Hepatocyte (in vitro differentiated cells): ENCODE data around the gene OR6M1. TPM values are rescaled to one million over a fixed set of nuclear protein-coding genes. Genes with fewer than 3 reads are reported as not detected.

Experiments
- polyA plus RNA-seq: library from polyadenylated mRNA; unstranded; fragments of >200 nt; fragmentation: Nextera tagmentation; extraction: Ambion mirVana; gene quantifications from 2 replicates; pipeline ENCODE4 v1.2.1, GENCODE V29; 2016
- small RNA-seq: library from RNA; depleted of rRNA; stranded (forward); fragments of <200 nt; gene quantifications from one replicate; pipeline ENCODE3, GENCODE V24; 2014
- total RNA-seq: library from RNA; depleted of rRNA; stranded (reverse); fragments of >200 nt; gene quantifications from 2 replicates; pipeline ENCODE4 v1.2.3, GENCODE V29; 2014

The OR6M1 gene
- total and polyA plus RNA-seq, 2 experiments from 2014 or later = not detected

Small RNA genes within 50 kb of the gene (small RNA-seq; reads per million reads assigned to genes)
- gene RNU1-21P = not detected

Other genes starting within 250 kb of the OR6M1 start
- 1.6 and 1.8 TPM in 2 replicates for gene SCN3B, start 151.7 kb downstream of the OR6M1 start, total RNA-seq
- 0.30 and 1.3 TPM in 2 replicates for gene SCN3B, start 151.7 kb downstream of the OR6M1 start, polyA plus RNA-seq
- 5.7 and 9.0 TPM in 2 replicates for gene ZNF202, start 64.7 kb downstream of the OR6M1 start, total RNA-seq
- 7.1 and 8.4 TPM in 2 replicates for gene ZNF202, start 64.7 kb downstream of the OR6M1 start, polyA plus RNA-seq
- not detected in 2 replicates for gene OR6X1, start 51.8 kb downstream of the OR6M1 start, total RNA-seq
- not detected in 2 replicates for gene OR6X1, start 51.8 kb downstream of the OR6M1 start, polyA plus RNA-seq
- gene TMEM225, start 79.3 kb upstream of the OR6M1 start, total RNA-seq = not detected in 2 replicates
- gene TMEM225, start 79.3 kb upstream of the OR6M1 start, polyA plus RNA-seq = 0.13 TPM in 1 of 2 replicates, not detected in the other
- 0.90 and 1.1 TPM in 2 replicates for gene OR8D4, start 95.8 kb upstream of the OR6M1 start, total RNA-seq
- 0.54 TPM in 1 of 2 replicates, not detected in the other for gene OR8D4, start 95.8 kb upstream of the OR6M1 start, polyA plus RNA-seq
- gene OR4D5, start 133.3 kb upstream of the OR6M1 start, total RNA-seq = 0.32 and 0.77 TPM in 2 replicates
- not detected in 2 replicates for gene OR4D5, start 133.3 kb upstream of the OR6M1 start, polyA plus RNA-seq
- not detected in 2 replicates for gene OR6T1, start 137.5 kb upstream of the OR6M1 start, total RNA-seq
- not detected in 2 replicates for gene OR6T1, start 137.5 kb upstream of the OR6M1 start, polyA plus RNA-seq
- gene OR10S1, start 171.4 kb upstream of the OR6M1 start, total RNA-seq = not detected in 2 replicates
- not detected in 2 replicates for gene OR10S1, start 171.4 kb upstream of the OR6M1 start, polyA plus RNA-seq
- not detected in 2 replicates for gene OR10G6, start 188.8 kb upstream of the OR6M1 start, total RNA-seq
- not detected in 2 replicates for gene OR10G6, start 188.8 kb upstream of the OR6M1 start, polyA plus RNA-seq
- gene OR10G4, start 206.6 kb upstream of the OR6M1 start, total RNA-seq = 0.17 and 0.64 TPM in 2 replicates
- not detected in 2 replicates for gene OR10G4, start 206.6 kb upstream of the OR6M1 start, polyA plus RNA-seq
- not detected in 2 replicates for gene OR10G9, start 216.7 kb upstream of the OR6M1 start, total RNA-seq
- gene OR10G9, start 216.7 kb upstream of the OR6M1 start, polyA plus RNA-seq = not detected in 2 replicates
- 0.16 and 0.47 TPM in 2 replicates for gene OR10G8, start 220.4 kb upstream of the OR6M1 start, total RNA-seq
- gene OR10G8, start 220.4 kb upstream of the OR6M1 start, polyA plus RNA-seq = not detected in 2 replicates
- gene OR10G7, start 235.0 kb upstream of the OR6M1 start, total RNA-seq = not detected in 2 replicates
- gene OR10G7, start 235.0 kb upstream of the OR6M1 start, polyA plus RNA-seq = not detected in 2 replicates